Measurements from ENCODE around the gene SAFB2. TPM values are rescaled to one million over a fixed set of nuclear protein-coding genes. Genes with fewer than 3 reads are reported as not detected.

Gene SAFB2
- total and polyA plus RNA-seq, 2 of the 13 experiments (the other 11 are each of a cell fraction or from before 2014, with no cell fraction given): 11.2 to 31.5 TPM

DNA sequence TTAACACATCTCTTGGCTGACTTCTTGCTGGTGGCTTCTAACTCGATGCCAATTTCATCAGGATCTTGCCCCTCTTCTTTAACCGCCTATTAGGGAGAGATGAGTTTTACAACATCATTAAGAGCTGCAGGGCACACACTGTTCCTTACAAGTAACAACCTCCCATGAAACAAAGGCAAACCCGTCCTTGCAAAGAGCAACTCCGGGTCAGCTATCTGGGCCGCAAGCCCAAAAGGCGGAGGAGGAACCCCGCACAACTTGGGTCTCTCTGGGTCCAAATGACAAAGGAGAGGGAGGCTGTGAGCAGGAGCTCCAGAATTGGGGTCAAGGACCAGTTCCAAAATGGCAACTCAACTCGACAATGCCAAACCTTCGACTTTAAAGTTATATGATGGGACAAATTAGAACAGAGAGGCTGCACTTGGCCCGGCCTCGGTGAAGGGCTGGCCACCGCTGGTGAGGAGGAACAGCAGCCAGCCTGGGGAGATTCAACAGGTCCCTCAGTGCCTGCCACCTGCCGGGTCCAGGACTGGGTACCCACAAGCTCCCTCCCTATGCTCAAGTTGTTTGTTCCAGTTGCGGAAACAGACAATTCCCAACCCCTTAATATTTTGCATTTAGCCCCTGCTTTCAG is 1.1 kb downstream of the SAFB2 start (continued):
- TF ChIP-seq, protein P1, sequence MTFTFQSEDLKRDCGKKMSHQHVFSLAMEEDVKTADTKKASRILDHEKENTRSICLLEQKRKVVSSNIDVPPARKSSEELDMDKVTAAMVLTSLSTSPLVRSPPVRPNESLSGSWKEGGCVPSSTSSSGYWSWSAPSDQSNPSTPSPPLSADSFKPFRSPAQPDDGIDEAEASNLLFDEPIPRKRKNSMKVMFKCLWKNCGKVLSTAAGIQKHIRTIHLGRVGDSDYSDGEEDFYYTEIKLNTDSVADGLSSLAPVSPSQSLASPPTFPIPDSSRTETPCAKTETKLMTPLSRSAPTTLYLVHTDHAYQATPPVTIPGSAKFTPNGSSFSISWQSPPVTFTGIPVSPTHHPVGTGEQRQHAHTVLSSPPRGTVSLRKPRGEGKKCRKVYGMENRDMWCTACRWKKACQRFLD (CRISPR knock-in tag; IDR thresholded peaks at IDR 0.05; ENCODE audit: borderline replicate concordance): no peak
- no peak for TF ChIP-seq NPAS2 (CRISPR knock-in tag; IDR thresholded peaks at IDR 0.05; ENCODE audit: borderline replicate concordance)
- 0 out of 2 replicates have a peak, but pooled peaks have one; percentile 21 for TF ChIP-seq NFIB (CRISPR knock-in tag; IDR thresholded peaks at IDR 0.05; ENCODE audit: borderline replicate concordance)
- TF ChIP-seq TCF7 (IDR thresholded peaks at IDR 0.05; ENCODE audit: low read depth): no peak
- peak; percentile 8 for TF ChIP-seq TEAD3 (CRISPR knock-in tag; optimal IDR thresholded peaks at IDR 0.05; ENCODE audit: borderline replicate concordance)
- TF ChIP-seq, protein P2, sequence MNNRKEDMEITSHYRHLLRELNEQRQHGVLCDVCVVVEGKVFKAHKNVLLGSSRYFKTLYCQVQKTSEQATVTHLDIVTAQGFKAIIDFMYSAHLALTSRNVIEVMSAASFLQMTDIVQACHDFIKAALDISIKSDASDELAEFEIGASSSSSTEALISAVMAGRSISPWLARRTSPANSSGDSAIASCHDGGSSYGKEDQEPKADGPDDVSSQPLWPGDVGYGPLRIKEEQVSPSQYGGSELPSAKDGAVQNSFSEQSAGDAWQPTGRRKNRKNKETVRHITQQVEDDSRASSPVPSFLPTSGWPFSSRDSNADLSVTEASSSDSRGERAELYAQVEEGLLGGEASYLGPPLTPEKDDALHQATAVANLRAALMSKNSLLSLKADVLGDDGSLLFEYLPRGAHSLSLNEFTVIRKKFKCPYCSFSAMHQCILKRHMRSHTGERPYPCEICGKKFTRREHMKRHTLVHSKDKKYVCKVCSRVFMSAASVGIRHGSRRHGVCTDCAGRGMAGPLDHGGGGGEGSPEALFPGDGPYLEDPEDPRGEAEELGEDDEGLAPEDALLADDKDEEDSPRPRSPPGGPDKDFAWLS (CRISPR knock-in tag; IDR thresholded peaks at IDR 0.05; ENCODE audit: borderline replicate concordance): no peak

DNA sequence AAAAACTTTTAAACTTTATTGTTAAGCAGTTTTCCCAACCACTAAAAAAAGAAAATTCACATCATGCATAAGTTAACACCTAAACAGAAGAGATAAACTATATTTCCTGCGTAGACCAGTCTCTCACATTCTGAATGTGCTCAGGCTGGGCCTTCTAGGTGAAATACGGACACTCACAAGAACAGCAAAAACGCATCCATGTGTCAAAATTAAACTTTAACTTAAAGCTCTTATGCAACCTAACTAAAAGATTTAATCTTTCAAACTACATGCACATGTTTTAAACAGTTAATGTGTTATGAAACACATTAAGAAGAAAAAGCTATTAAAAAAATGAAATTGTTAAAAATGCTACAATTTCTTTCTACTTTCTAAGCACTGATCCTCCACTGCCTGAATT is 2.6 kb downstream of the SAFB2 start:
- peaks cover 9% of the 10 kb centered on the region for H4K20me1 ChIP-seq (ENCODE audit: insufficient read depth, low read length)
- H3K4me3 ChIP-seq (replicated peaks in 1 of 3; ENCODE audit: insufficient read depth in 1 of 3, low read depth in 2 of 3, low read length in 3 of 3): peak overlapping the region in 2 of 3 experiments; percentile 95 to 99; a peak in 4 of 6 replicates
- FAIRE-seq (peak; percentile 37), ATAC-seq (no peak), DNase-seq (ENCODE audit: low spot score) (no peak)
- 45% methylated on average over 3 of the region's 3 CpGs for WGBS (ENCODE audit: low lambda C conversion rate)
- ChIA-PET CTCF (ENCODE audit: low intra/inter-chr PET ratio, low total read pairs) (no interaction called here), POLR2A (interaction anchor here (1.6 to 1.9 kb wide), 2 partner anchors 38 to 651 kb away, joined by 3 to 6 read pairs; partner anchors contain the start of gene KDM4B)
- no peaks in the 10 kb centered on the region for H3K9me3 ChIP-seq (ENCODE audit: low read length)
- no peak overlapping the region for H2AFZ ChIP-seq (ENCODE audit: low read length)
- intact Hi-C loops (cut with micrococcal nuclease; ENCODE audit: unreplicated experiment) (no loop called here), in situ Hi-C loops (cut with HindIII; ENCODE audit: extremely low pct_ligation_motif_present, low pct_unique_long_range_greater_than_20kb) (no loop called here)
- H3K9ac ChIP-seq (ENCODE audit: insufficient read depth, low read depth, low read length): peak overlapping the region; percentile 96; the same call in 1 of the 2 replicates
- peaks cover 38% of the 10 kb centered on the region for H3K4me1 ChIP-seq (ENCODE audit: insufficient read depth, low read length)
- BruUV-seq (replicated peaks): no TSS peak
- peak overlapping the region; percentile 82 for H3K4me2 ChIP-seq (ENCODE audit: low read depth, low read length)
- H3K27ac ChIP-seq (ENCODE audit: extremely low read length, insufficient read depth, low read length): peak overlapping the region; percentile 39
- TF ChIP-seq, protein P3, sequence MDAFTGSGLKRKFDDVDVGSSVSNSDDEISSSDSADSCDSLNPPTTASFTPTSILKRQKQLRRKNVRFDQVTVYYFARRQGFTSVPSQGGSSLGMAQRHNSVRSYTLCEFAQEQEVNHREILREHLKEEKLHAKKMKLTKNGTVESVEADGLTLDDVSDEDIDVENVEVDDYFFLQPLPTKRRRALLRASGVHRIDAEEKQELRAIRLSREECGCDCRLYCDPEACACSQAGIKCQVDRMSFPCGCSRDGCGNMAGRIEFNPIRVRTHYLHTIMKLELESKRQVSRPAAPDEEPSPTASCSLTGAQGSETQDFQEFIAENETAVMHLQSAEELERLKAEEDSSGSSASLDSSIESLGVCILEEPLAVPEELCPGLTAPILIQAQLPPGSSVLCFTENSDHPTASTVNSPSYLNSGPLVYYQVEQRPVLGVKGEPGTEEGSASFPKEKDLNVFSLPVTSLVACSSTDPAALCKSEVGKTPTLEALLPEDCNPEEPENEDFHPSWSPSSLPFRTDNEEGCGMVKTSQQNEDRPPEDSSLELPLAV (CRISPR knock-in tag; conservative IDR thresholded peaks at IDR 0.05; ENCODE audit: low read depth): no peak
- H3K36me3 ChIP-seq (replicated peaks in 1 of 2; ENCODE audit: control insufficient read depth in 1 of 2, insufficient read depth in 2 of 2, low read length in 2 of 2): peaks cover 14 to 45% of the 10 kb centered on the region in 2 experiments
- peaks cover 74% of the 10 kb centered on the region for H3K79me2 ChIP-seq (ENCODE audit: insufficient read depth, low read length)
- H3K27me3 ChIP-seq (ENCODE audit: control insufficient read depth in 1 of 2, insufficient read depth in 2 of 2, low read length in 2 of 2): peaks cover 0 to 7% of the 10 kb centered on the region in 2 experiments; a peak in 2 of 5 replicates
